ENCODE measurements around the gene SLC9A9.

The SLC9A9 gene

DNA sequence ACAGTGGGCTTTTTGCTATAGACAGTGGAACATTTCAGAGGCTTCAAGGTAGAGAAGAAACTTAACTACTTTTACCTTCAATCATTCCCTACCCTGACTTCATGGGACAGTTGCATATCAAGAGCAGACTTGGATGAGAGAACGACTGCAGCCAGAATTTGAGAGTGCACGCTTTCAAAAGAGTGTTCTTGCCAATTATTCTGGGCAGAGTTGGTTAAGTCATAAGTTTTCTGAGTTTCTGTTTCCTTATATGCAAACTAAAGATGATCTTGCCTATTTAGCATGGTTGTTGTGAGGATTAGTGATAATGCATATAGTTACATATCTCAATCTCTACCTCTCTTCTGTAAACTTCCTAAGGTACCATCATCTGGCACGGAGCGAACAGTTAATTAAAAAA is 7.6 kb downstream of the SLC9A9 start:
- no peak for DNase-seq

GRCh38 chr3:143839980-143840379 is 8.3 kb downstream of the SLC9A9 start:
- no peak for DNase-seq

DNA sequence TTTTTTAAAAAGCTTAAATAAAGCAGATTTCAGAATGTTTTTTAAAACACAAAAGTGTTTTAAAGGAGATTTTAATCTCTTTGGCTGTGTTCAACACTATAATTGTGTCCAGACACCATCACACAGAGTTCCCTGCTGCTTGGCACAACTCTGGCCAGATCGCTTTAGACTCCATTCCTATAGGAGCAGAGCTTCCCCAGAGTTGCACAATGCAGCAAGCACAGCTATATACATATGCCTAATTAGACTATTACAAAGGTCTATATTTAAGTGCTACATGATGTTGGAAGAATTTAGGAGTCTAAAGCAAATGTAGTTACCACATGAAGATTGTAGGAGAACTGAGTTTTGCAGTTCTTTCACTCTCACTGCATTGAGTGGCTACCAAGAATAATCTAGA is 11.2 kb downstream of the SLC9A9 start:
- no peak for DNase-seq

DNA sequence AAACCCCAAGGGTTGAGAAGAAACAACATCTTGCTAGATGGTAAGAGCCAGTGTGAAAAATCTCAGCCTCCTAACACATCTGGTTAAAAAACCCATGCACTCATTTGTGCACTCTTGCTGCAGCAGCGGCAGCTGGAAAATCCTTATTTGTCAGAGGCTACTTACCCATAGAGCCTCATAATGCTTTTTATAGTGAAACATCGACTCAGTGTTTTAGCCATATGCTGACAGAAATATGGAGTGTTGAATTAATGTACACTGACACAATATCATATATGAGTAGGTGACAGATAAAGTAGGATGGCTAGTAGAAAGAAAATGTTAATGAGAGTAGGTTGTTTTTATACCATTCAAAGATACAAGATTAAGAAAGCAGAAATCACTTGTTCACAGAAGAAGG is 13.0 kb downstream of the SLC9A9 start:
- DNase-seq: no peak

DNA sequence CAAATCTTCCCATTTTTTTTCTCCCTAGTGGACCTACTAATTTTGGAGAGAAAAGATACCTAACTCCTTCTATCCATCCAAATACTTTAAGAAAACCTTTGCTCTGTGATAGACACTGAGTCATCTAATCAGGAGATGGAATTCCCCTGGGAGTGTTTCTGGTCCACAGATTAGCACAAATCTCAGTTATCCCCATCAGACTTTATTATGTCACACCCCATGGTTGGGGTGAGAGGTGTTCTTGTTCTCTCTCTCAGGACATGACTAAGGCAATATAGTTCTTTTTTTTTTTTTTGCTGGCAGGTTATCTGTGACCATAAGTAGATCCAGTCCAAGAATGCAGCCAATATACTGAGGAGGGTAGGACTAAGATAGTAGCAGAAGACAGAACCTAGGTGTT is 15.8 kb downstream of the SLC9A9 start:
- DNase-seq: no peak

- DNase-seq: no peak
Measured at GRCh38 chr3:143831994-143832393, 16.3 kb downstream of the SLC9A9 start.

- no peak for DNase-seq
Measured at GRCh38 chr3:143831208-143831607, 17.1 kb downstream of the SLC9A9 start.

DNA sequence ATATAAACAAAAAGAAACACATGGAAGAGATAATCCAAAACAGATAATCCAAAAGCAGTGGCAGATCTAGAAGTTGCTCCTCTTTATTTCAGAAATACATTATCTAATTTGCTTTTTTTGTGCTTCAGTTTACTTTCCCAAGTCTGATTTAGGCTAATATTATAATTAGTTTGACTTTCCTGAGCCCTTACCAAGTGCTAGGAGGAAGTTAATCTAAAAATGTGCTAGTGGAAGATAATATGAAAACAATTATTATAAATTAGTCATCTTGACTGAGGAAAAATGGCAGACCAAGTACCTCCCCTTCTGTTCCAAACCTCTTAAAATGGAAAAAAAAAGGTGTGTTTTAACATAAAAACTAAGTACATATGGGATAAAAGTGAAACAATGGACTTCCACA is 17.5 kb downstream of the SLC9A9 start:
- no peak for DNase-seq

- DNase-seq: no peak
Measured at GRCh38 chr3:143830063-143830462, 18.2 kb downstream of the SLC9A9 start.

- no peak for DNase-seq
Measured at GRCh38 chr3:143827425-143827824, 20.8 kb downstream of the SLC9A9 start.

GRCh38 chr3:143826296-143826695 is 22.0 kb downstream of the SLC9A9 start:
- no peak for DNase-seq

DNA sequence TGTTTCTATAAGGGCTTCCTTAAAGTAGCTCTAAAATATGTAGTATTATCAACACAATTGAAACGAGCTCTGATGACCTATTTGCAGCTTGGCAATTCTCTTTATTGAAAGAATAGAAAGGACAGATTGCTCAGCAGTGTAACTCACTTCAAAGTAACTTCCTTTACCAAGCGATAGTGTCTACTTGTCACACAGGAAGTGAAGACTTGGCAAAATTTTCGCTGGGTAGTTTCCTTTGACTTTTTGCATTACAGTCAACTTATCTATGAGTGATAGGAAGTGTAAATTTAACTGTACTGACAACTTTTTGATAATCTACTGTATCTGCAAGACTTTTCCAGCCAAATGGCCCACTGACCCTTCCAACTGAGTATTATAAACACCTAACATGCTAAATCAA is 22.8 kb downstream of the SLC9A9 start:
- DNase-seq: no peak

GRCh38 chr3:143824735-143825385 is 23.4 kb downstream of the SLC9A9 start:
- no peak for DNase-seq

GRCh38 chr3:143822798-143823197 is 25.5 kb downstream of the SLC9A9 start:
- DNase-seq: no peak

GRCh38 chr3:143822374-143822773 is 25.9 kb downstream of the SLC9A9 start:
- no peak for DNase-seq

DNA sequence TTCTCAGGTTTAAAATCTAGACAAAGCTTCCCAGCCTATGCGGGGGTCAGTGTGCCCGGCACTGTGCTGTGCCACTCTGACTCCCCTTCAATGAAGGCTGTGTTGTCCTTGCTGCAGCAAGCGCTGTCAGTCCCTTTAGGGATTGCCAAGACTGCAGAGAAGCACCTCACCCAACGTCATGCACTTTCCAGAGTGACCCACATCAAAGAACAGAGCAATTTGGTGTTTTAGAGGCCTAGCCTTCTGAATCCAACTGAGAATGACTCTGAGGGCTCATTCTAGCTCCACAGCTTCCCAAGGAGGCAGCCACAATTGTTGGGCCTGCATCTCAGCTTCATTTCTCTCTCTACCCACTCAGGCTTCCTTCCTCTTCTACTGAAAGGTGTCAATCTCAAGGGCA is 26.4 kb downstream of the SLC9A9 start:
- DNase-seq: no peak

- no peak for DNase-seq
Measured at GRCh38 chr3:143820466-143821221, 27.6 kb downstream of the SLC9A9 start.

DNA sequence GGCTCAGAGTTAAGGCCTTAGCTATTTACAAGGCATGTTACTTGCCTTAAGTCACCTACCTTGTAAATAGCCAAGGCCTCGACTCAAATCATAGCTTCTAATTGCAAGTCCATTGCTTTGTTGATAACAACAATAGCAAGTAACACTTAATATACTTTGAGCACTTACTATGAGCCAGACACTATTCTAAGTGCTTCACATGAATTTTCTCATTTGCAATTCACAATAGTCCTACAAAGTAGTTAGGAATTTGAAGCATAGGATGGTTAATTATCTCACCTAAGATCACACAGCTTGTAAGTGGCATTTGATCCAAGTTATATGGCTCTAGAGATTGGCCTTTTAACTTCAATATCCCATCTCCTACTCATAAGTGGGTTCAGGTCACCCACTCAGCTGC is 28.4 kb downstream of the SLC9A9 start:
- no peak for DNase-seq

DNA sequence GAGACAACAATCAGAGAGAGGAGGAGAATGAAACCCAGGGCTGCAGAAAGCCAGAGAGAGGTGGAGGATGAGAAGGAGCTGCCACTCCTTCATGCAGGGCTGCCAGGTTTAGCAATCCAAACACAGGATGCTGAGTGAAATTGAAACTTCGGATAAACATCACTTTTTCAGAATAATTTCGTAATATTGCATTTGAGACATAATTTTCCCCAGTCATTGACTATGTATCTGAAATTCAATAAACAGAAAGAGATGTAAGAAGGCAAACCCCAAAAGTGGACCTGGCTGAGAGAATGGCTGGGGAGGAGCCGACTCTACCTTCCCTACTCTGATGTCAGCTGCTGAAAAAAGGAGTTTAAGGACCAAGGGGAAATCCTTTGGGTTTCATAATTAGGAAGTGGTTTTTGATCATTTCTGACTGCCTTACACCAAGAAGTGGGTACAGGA is 33.8 kb downstream of the SLC9A9 start:
- DNase-seq: no peak

DNA sequence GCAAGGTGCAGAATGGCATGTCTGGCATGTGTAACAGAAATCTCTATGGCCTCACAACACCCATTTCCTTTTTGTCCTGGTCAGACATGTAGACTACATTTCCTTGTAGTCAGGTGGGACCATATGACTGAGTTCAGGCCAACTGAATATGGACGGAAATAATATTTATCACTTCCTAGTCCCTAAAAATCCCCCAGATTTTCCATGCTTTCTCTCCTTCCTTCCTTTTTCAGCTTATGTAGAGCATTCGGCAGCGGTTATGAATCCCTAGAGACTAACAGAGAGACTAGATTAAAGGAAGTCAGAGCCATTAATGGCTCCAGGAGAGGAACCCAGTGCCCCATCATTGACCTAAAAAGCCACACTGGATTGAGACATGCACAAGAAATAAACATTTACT is 35.8 kb downstream of the SLC9A9 start:
- DNase-seq: no peak

DNA sequence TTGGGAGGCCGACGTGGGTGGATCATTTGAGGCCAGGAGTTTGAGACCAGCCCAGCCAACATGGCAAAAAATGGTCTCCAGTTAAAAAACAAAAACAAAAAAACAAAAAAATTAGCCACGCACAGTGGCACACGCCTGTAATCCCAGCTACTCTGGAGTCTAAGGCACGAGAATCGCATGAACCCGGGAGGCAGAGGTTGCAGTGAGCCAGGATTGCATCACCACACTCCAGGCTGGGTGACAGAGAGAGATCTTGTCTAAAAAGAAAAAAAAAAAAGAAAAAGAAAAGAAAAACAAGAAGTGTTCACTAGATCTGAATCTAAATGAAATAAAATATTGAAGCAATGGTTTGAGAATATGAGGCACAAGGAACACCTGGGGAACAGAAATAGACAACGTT is 36.7 kb downstream of the SLC9A9 start:
- no peak for DNase-seq

DNA sequence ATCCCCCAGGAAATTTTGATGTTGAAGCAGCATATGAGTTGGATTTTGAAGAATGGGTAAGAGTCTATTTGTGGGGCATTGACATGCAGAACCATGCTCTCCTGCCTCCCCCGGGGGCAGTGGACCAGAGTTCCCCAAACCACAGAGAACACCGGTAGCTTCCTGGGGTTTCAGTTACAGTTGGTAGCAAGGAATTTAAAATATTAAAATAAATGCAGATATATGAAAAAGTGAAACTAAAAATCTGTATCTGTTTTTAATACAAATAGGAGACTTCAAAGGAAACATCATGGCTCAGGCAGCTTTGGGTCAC is 37.4 kb downstream of the SLC9A9 start:
- no peak for DNase-seq

DNA sequence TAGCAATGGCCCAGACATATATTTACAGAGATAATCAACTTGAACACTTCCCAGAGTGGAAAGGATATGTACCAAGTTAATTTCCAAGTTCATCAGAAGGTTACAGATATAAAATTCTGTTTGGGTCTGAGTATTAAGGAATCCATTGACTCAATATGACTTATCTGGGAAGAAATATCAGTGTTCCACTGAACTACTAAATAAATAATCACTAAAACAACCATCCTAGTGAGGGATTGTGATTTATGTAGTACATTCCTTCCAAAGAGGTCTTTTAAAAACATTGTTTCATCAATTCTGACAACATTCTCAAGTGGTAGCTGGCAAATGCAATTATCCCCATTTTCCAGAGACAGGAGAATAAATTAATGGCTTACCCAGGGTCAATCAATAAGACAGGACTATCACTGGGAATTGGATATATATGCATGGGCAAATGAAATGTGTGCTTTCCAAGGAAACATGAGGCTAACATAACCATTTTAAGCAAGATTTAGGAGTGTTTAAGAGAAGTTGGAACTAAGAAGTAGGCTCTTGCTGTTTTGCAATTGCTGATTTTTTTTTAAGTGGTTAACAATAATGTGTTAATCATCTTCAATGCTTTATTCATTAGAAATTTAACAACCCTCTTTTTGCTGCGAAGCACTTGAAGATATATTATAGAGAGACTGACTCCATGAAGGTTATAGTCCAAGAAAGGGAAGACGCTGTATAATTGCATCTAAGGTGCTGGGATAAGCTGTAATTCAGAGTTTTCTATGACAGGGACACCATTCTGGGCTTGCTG is 37.9 kb downstream of the SLC9A9 start:
- no peak for DNase-seq

GRCh38 chr3:143809121-143809621 is 39.1 kb downstream of the SLC9A9 start:
- DNase-seq: no peak
